Sigmoid colon (tissue), 7 donors: Measurements from ENCODE around the gene GPR34. TPM values are rescaled to one million over a fixed set of nuclear protein-coding genes. Genes with fewer than 3 reads are reported as not detected.
"Not testable (repeated sequence)": the region's sequence is repeated elsewhere in the genome, so short reads cannot be mapped to it uniquely, and the experiment has no call there.

Source experiments
- DNase-seq: peaks from one replicate; pipeline ENCODE4 v3.0.0-alpha.2; 2019
- H3K27ac ChIP-seq, 4 donors: fragments of 200-600 bp; sonication (generic); one replicate each; pipeline ENCODE4 v1.5.1; 2016 to 2019; ENCODE audit warnings: mild to moderate bottlenecking in 1 of 4
- H3K27me3 ChIP-seq, 3 donors: fragments of 200-600 bp; sonication (generic); one replicate each; pipeline ENCODE4 v1.5.1; 2019; ENCODE audit warnings: mild to moderate bottlenecking in 1 of 3
- H3K36me3 ChIP-seq, 4 donors: fragments of 200-600 bp; sonication (generic); one replicate each; pipeline ENCODE4 v1.5.1; 2016 to 2019
- H3K4me1 ChIP-seq, 4 donors: fragments of 200-600 bp; sonication (generic); one replicate each; pipeline ENCODE4 v1.5.1; 2017 to 2019
- H3K4me3 ChIP-seq, 4 donors: fragments of 200-600 bp; sonication (generic); one replicate each; pipeline ENCODE4 v1.5.1; 2017 to 2019; ENCODE audit warnings: mild to moderate bottlenecking in 2 of 4, moderate library complexity in 1 of 4
- H3K9me3 ChIP-seq, 4 donors: fragments of 200-600 bp in 3 of 4; sonication (generic) in 3 of 4; one replicate each; pipeline versions ENCODE4 v1.5.1 to v1.6.1; 2013 to 2019
- EP300 ChIP-seq, 4 donors: sonication (generic); formaldehyde crosslinking; IDR thresholded peaks; one replicate each; pipeline ENCODE4 v1.6.1; 2017; ENCODE audit warnings: antibody characterized with exemption in 4 of 4
- POLR2A ChIP-seq, 2 donors: fragments of 450-650 bp; IDR thresholded peaks; one replicate each; pipeline ENCODE4 v1.6.1; 2016; ENCODE audit warnings: antibody characterized with exemption in 2 of 2, mild to moderate bottlenecking in 2 of 2, moderate library complexity in 2 of 2
- POLR2AphosphoS5 ChIP-seq, 4 donors: sonication (generic); formaldehyde crosslinking; IDR thresholded peaks; one replicate each; pipeline ENCODE4 v1.6.1; 2017; ENCODE audit warnings: antibody characterized with exemption in 4 of 4
- WGBS, 2 donors: extraction: QIAGEN DNeasy Blood & Tissue Kit; methylation state at CpG; one replicate each; pipeline ENCODE4 v1.1.7; 2013; 5-methylcytosine and 5-hydroxymethylcytosine counted together
- intact Hi-C: fragments of 100-400 bp; cut with DNase I; formaldehyde crosslinking; loops from one replicate; pipeline ENCODE4 v1.15.1; 2023
- polyA plus RNA-seq, 3 donors: library from polyadenylated mRNA; stranded (reverse); fragments of 200-250 nt; gene quantifications; one replicate each; pipeline ENCODE4 v1.2.3, GENCODE V29; 2013
- total RNA-seq, 4 donors: library from RNA; depleted of rRNA; stranded (reverse); fragments of >200 nt; gene quantifications; one replicate each; pipeline ENCODE4 v1.1.0, GENCODE V29; 2016
- TF ChIP-seq, protein P1 (sequence below), 4 experiments: fragments of 450-650 bp in 3 of 4; fragments of 200-600 bp in 1 of 4; IDR thresholded peaks; one replicate each; pipeline ENCODE4 v1.5.1; 2016 to 2019; ENCODE audit warnings: antibody characterized with exemption in 4 of 4, mild to moderate bottlenecking in 3 of 4, moderate library complexity in 2 of 4
- donor health status: healthy with polysubstance abuse.
- donor health status: Bipolar disorder and iron deficiency.
- donor health status: healthy.

Gene GPR34
- total and polyA plus RNA-seq, 7 donors: 4.6 to 27.7 (median 10.5) TPM

DNA sequence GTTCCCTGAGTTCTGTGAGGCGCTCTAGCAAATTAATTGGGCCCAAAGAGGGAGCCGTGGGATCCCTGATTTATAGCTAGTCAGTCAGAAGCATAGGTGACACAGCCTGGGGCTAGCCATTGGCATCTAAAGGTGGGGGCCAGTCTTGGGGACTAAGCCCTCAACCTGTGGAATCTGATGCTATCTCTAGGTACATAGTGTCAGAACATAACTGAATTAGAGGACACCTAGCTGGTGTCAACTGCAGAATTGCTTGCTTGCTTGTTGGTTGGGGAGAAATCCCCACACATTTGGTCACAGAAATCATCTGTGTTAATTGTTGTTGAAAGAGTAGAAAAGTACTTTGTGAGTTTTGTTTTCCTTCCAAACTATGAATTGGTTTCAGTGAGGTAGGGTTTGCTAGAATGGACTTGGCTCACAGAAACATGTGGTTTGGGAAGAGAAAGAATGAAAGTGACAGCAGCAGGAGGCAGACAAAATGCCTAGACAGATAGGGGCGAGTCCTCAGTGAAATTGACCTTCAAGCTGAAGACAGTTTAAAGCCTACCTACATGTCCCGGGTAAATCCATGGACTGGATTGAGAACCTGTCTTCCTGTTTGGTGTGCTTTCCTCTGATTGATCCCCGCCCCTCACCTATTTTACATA lies 22.4 kb downstream of the GPR34 start:
- Histone ChIP-seq H3K27me3 (no peaks in the 10 kb centered on the region), H3K36me3 (no peaks in the 10 kb centered on the region), H3K4me3 (no peak overlapping the region), H3K4me1 (no peaks in the 10 kb centered on the region), H3K9me3 (no peaks in the 10 kb centered on the region), H3K27ac (no peak overlapping the region)
- WGBS, 2 donors: 93 to 97% methylated on average over 5 of the region's 5 CpGs
- intact Hi-C loops: no loop called here
- no peak for DNase-seq
- TF ChIP-seq POLR2A (IDR thresholded peaks at IDR 0.05) (no peak), POLR2AphosphoS5 (IDR thresholded peaks at IDR 0.05) (no peak), EP300 (IDR thresholded peaks at IDR 0.05) (no peak)
- TF ChIP-seq, protein P1, sequence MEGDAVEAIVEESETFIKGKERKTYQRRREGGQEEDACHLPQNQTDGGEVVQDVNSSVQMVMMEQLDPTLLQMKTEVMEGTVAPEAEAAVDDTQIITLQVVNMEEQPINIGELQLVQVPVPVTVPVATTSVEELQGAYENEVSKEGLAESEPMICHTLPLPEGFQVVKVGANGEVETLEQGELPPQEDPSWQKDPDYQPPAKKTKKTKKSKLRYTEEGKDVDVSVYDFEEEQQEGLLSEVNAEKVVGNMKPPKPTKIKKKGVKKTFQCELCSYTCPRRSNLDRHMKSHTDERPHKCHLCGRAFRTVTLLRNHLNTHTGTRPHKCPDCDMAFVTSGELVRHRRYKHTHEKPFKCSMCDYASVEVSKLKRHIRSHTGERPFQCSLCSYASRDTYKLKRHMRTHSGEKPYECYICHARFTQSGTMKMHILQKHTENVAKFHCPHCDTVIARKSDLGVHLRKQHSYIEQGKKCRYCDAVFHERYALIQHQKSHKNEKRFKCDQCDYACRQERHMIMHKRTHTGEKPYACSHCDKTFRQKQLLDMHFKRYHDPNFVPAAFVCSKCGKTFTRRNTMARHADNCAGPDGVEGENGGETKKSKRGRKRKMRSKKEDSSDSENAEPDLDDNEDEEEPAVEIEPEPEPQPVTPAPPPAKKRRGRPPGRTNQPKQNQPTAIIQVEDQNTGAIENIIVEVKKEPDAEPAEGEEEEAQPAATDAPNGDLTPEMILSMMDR (IDR thresholded peaks at IDR 0.05): no peak

DNA sequence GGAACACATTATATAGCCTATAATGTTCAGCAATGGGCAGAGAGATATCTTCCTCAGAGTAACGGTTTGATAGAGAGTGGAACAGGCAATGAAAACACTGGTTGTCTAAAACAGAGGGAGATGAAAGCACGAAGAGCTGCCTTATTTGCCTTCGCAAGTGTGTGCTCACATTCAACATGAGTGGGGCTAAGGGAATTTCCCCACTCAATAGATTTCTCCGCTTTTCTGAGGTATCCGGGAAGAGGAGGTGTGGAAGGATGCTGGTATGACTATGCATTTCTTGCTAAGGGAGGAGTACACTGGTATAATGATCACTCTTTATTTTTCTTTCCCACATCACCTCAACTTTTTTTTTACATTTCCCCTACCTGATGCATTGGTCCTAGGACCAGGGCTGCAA lies 27.4 kb downstream of the GPR34 start:
- Histone ChIP-seq H3K27me3 (no peaks in the 10 kb centered on the region), H3K36me3 (no peaks in the 10 kb centered on the region), H3K9me3 (no peaks in the 10 kb centered on the region), H3K4me1 (no peaks in the 10 kb centered on the region), H3K27ac (no peak overlapping the region), H3K4me3 (no peak overlapping the region)
- 81 to 89% methylated on average over 5 of the region's 5 CpGs for WGBS, 2 donors
- no peak for TF ChIP-seq EP300 (IDR thresholded peaks at IDR 0.05)
- TF ChIP-seq, protein P1 (IDR thresholded peaks at IDR 0.05): no peak
- TF ChIP-seq POLR2A (IDR thresholded peaks at IDR 0.05): no peak
- TF ChIP-seq POLR2AphosphoS5 (IDR thresholded peaks at IDR 0.05): no peak
- no peak for DNase-seq
- intact Hi-C loops: no loop called here

DNA sequence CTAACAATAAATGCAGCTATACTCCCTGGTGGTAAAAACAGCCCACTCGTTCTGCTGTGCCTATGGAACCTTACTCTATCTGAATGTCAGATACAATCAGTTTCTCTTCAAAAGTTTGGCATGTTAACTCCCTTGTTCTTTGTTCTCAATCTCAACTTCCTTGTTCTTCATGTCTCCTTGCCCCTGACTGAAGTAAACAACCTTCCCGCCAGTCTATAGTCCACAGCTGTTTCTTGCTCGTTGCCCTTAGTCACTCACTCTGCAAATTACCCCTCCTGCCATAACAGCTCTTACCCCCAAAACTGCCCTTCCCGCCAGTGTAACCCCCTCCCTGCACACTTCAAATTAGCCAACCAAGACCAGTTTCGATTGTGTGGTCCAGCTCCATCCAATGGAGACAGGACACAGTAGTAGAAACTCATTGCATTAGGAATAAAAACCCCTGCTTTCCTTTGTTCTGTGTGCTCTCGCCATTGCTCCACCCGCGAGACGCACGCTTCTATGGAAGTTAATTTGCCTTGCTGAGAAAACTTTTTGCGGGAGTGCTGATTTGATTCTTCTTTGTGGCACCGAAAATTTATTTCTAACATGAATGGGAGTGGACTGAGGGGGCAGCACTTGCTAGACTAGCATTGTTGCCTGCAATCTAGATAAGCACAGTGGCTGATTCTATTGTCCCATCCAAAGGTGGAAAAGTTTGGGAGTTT lies 28.1 kb downstream of the GPR34 start:
- H3K36me3 ChIP-seq: no peaks in the 10 kb centered on the region
- intact Hi-C loops: no loop called here
- no peaks in the 10 kb centered on the region for H3K9me3 ChIP-seq
- H3K27ac ChIP-seq: no peak overlapping the region
- TF ChIP-seq POLR2AphosphoS5 (IDR thresholded peaks at IDR 0.05) (no peak), POLR2A (IDR thresholded peaks at IDR 0.05) (no peak), EP300 (IDR thresholded peaks at IDR 0.05) (no peak)
- TF ChIP-seq, protein P1 (IDR thresholded peaks at IDR 0.05): no peak
- WGBS, 2 donors: 67 to 73% methylated on average over 12 of the region's 12 CpGs
- DNase-seq: no peak
- no peaks in the 10 kb centered on the region for H3K27me3 ChIP-seq
- H3K4me3 ChIP-seq: no peak overlapping the region
- no peaks in the 10 kb centered on the region for H3K4me1 ChIP-seq

DNA sequence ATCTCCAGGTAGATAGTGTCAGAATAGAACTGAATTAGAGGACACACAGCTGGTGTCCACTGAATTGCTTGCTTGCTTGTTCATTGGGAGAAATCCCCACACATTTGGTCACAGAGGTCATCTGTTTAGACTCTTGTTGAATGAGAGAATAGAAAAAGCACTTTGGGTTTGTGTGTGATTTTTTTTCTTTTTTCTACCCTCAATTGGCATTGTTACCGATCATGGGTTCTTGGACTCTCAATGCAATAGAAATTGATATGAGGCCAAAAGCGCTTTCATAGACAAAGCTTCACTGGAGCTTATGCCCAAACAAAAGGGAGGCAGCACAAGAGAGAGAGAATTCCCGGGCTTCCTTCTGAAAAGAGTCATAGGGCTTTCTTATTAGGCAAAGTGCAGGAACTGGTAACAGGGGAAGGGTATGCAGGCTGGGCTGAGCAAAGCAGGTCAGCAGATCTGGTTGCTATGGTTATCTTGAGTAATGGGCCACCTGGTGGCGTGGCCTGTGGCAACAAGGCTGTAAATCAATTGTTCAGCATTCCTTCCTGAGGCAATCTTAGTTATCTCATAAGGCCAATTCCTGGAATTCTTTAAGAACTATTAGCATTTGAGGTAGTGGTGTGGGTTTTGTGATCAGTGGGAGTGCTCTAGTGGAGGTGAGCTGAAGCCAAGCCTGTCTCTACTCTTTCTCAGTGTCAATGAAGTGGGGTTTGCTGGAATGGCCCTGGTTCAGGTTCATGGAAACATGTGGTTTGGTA lies 29.9 kb downstream of the GPR34 start:
- Histone ChIP-seq H3K4me1 (no peaks in the 10 kb centered on the region), H3K4me3 (no peak overlapping the region), H3K27me3 (no peaks in the 10 kb centered on the region), H3K9me3 (no peaks in the 10 kb centered on the region), H3K36me3 (no peaks in the 10 kb centered on the region), H3K27ac (no peak overlapping the region)
- intact Hi-C loops: no loop called here
- whole genome bisulfite sequencing, 2 donors: 93 to 96% methylated on average over 4 of the region's 4 CpGs
- no peak for TF ChIP-seq EP300 (IDR thresholded peaks at IDR 0.05)
- no peak for TF ChIP-seq POLR2AphosphoS5 (IDR thresholded peaks at IDR 0.05)
- TF ChIP-seq, protein P1 (IDR thresholded peaks at IDR 0.05): no peak
- TF ChIP-seq POLR2A (IDR thresholded peaks at IDR 0.05): no peak
- no peak for DNase-seq

DNA sequence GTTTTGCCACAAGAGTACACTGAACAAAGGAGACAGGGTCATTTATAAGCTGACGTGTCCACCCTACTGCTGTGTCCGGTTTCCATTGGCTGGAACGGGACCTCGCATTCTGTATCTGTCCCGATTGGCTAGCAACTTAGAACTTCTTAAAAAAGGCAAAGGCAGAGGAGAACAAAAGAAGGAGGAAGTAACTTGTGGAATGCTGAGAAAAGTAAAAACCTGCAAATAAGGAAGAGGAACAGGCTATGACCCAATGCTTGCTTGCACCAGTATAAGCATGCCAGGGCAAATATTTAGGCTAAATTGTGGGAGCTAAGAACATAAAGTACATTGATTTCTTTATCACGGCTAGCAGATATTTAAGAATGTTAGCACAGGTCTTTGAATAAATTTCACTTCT lies 30.8 kb downstream of the GPR34 start:
- intact Hi-C loops, H3K36me3 ChIP-seq, H3K4me3 ChIP-seq, H3K27me3 ChIP-seq, H3K27ac ChIP-seq, H3K4me1 ChIP-seq, DNase-seq, H3K9me3 ChIP-seq: not testable (repeated sequence)
- WGBS, 2 donors: 86 to 93% methylated on average over 6 of the region's 6 CpGs
